GM12878 (cell line): ENCODE measurements around the gene SLC12A9. TPM values are rescaled to one million over a fixed set of nuclear protein-coding genes. Genes with fewer than 3 reads are reported as not detected.
A peak's percentile ranks its signal among the peaks of the same experiment; 100 is the strongest.

ENCODE experiments used
- ATAC-seq: fragments of 200-7000 bp; cut with Tn5 transposase; 3 replicates; pipeline ENCODE4 v1.9.1; 2020; ENCODE audit warnings: mild to moderate bottlenecking, moderate library complexity
- BruUV-seq: library from RNA; stranded (reverse); fragments of 400-500 nt; replicated peaks from 2 replicates; lab custom pipeline; 2021; lab: Mats Ljungman, UMichigan
- CTCF ChIA-PET: fragments of 300-600 bp; sonication (Branson Sonifier 250); formaldehyde crosslinking; extraction: SDS; loops from one replicate; lab custom pipeline; 2021; ENCODE audit warnings: inconsistent platforms; lab: Yijun Ruan, JAX
- POLR2A ChIA-PET: fragments of 350-600 bp; formaldehyde crosslinking; extraction: SDS; loops from one replicate; lab custom pipeline; 2021; ENCODE audit warnings: inconsistent platforms; lab: Charles Lee
- RAD21 ChIA-PET: fragments of 300-600 bp; sonication (Branson Sonifier 250); formaldehyde crosslinking; loops from one replicate; lab custom pipeline; 2023; ENCODE audit warnings: antibody characterized with exemption; ENCODE audit not compliant: unreplicated experiment; lab: Charles Lee
- SMC1A ChIA-PET: fragments of 300-600 bp; sonication (Branson Sonifier 250); formaldehyde crosslinking; loops from one replicate; lab custom pipeline; 2023; ENCODE audit not compliant: unreplicated experiment, uncharacterized antibody; lab: Charles Lee
- DNase-seq: peaks from one replicate; pipeline ENCODE4 v3.0.0-alpha.2; 2011; ENCODE audit warnings: low read depth, low spot score
- FAIRE-seq: peaks from 3 replicates; lab custom pipeline; 2011; peaks lifted over from hg19 to GRCh38; lab: Jason Lieb, UNC
- H2AFZ ChIP-seq: 2 replicates; pipeline ENCODE4 v1.6.0; 2011; ENCODE audit warnings: low read depth, low read length, control low read depth; ENCODE audit not compliant: control insufficient read depth
- H3K27ac ChIP-seq: 2 replicates; pipeline ENCODE4 v1.5.1; 2011; ENCODE audit warnings: control low read depth; ENCODE audit not compliant: control insufficient read depth, insufficient read depth
- H3K27me3 ChIP-seq, 2 experiments: replicated peaks in 1 of 2; 2 replicates each; pipeline versions ENCODE4 v1.6.0 to v1.6.1; 2011; ENCODE audit warnings: low read length in 1 of 2; ENCODE audit not compliant: control insufficient read depth in 2 of 2, insufficient read depth in 2 of 2
- H3K36me3 ChIP-seq, 2 experiments: 2 replicates each; pipeline ENCODE4 v1.5.1; 2011; ENCODE audit warnings: low read length in 1 of 2; ENCODE audit not compliant: control insufficient read depth in 2 of 2, insufficient read depth in 2 of 2
- H3K4me1 ChIP-seq: 2 replicates; pipeline ENCODE4 v1.6.1; 2011; ENCODE audit warnings: mild to moderate bottlenecking, low read length, moderate library complexity, mixed read lengths; ENCODE audit not compliant: control insufficient read depth, insufficient read depth
- H3K4me2 ChIP-seq: 2 replicates; pipeline ENCODE4 v1.6.0; 2011; ENCODE audit warnings: control low read depth; ENCODE audit not compliant: control insufficient read depth, insufficient read depth
- H3K4me3 ChIP-seq: fragments of 200-600 bp; sonication (generic); 2 replicates; pipeline ENCODE4 v1.5.1; 2016
- H3K79me2 ChIP-seq: 2 replicates; pipeline ENCODE4 v1.6.0; 2011; ENCODE audit warnings: low read length; ENCODE audit not compliant: control insufficient read depth, insufficient read depth
- H3K9ac ChIP-seq: 2 replicates; pipeline ENCODE4 v1.8.0; 2011; ENCODE audit warnings: low read length, control low read depth, mixed read lengths; ENCODE audit not compliant: control insufficient read depth, insufficient read depth
- H3K9me3 ChIP-seq: replicated peaks from 3 replicates; pipeline ENCODE4 v1.5.1; 2011; ENCODE audit warnings: mild to moderate bottlenecking, low read length; ENCODE audit not compliant: control insufficient read depth, insufficient read depth
- H4K20me1 ChIP-seq: 2 replicates; pipeline ENCODE4 v1.6.0; 2011; ENCODE audit not compliant: control insufficient read depth, insufficient read depth
- BRCA1 ChIP-seq: IDR thresholded peaks from 2 replicates; pipeline ENCODE4 v1.6.1; 2011; ENCODE audit warnings: low read depth, low read length, improper control_type of control experiment
- CREB1 ChIP-seq: IDR thresholded peaks from 2 replicates; pipeline ENCODE4 v1.6.1; 2012; ENCODE audit warnings: low read depth, mild to moderate bottlenecking, inconsistent platforms
- IKZF2 ChIP-seq, 2 experiments: fragments of 450-650 bp; IDR thresholded peaks; 2 replicates each; pipeline ENCODE4 v1.6.1; 2017; ENCODE audit warnings: mild to moderate bottlenecking in 2 of 2, moderate library complexity in 2 of 2
- MEF2B ChIP-seq: fragments of 450-650 bp; IDR thresholded peaks from 2 replicates; pipeline ENCODE4 v1.6.1; 2018; ENCODE audit warnings: mild to moderate bottlenecking, moderate library complexity; ENCODE audit not compliant: partially characterized antibody, poor library complexity, severe bottlenecking
- MTA2 ChIP-seq: fragments of 450-650 bp; IDR thresholded peaks from 2 replicates; pipeline ENCODE4 v1.6.1; 2016; ENCODE audit warnings: low read depth, mild to moderate bottlenecking, moderate library complexity
- PAX8 ChIP-seq: fragments of 450-650 bp; IDR thresholded peaks from 2 replicates; pipeline ENCODE4 v1.6.1; 2017; ENCODE audit warnings: mild to moderate bottlenecking, moderate library complexity
- PBX3 ChIP-seq: IDR thresholded peaks from 2 replicates; pipeline ENCODE4 v1.6.1; 2011; ENCODE audit warnings: mild to moderate bottlenecking, low read depth, low read length, moderate library complexity; ENCODE audit not compliant: insufficient replicate concordance
- POU2F2 ChIP-seq: IDR thresholded peaks from 3 replicates; pipeline ENCODE4 v1.6.1; 2011; ENCODE audit warnings: low read depth, mild to moderate bottlenecking, low read length, borderline replicate concordance
- SIX5 ChIP-seq: IDR thresholded peaks from 2 replicates; pipeline ENCODE4 v1.6.1; 2011; ENCODE audit warnings: mild to moderate bottlenecking, low read depth, low read length, moderate library complexity; ENCODE audit not compliant: severe bottlenecking
- TARDBP ChIP-seq: IDR thresholded peaks from 2 replicates; pipeline ENCODE4 v1.6.1; 2016; ENCODE audit warnings: borderline replicate concordance
- ZBTB11 ChIP-seq: fragments of 450-650 bp; formaldehyde crosslinking; IDR thresholded peaks from 2 replicates; pipeline ENCODE4 v1.5.0; 2022; ENCODE audit warnings: mild to moderate bottlenecking, missing genetic modification characterization
- ZNF217 ChIP-seq: fragments of 450-650 bp; IDR thresholded peaks from 2 replicates; pipeline ENCODE4 v1.6.1; 2017; ENCODE audit warnings: antibody characterized with exemption, mild to moderate bottlenecking
- WGBS: methylation state at CpG from one replicate; pipeline ENCODE4 v1.1.6; 2016; ENCODE audit warnings: low lambda C conversion rate; ENCODE audit not compliant: insufficient replicate concordance, insufficient coverage; ENCODE audit errors: missing lambda C conversion rate; 5-methylcytosine and 5-hydroxymethylcytosine counted together
- in situ Hi-C: fragments of 300-500 bp; cut with MboI; formaldehyde crosslinking; loops from 9 replicates; pipeline ENCODE4 v1.14.3; 2018; ENCODE audit warnings: mixed read lengths
- intact Hi-C: fragments of 100-400 bp; cut with micrococcal nuclease; formaldehyde crosslinking; loops from one replicate; pipeline ENCODE4 v1.14.2; 2022; ENCODE audit not compliant: unreplicated experiment
- polyA plus RNA-seq, 11 experiments: library from polyadenylated mRNA; depleted of rRNA in 4 of 11; unstranded in 6 of 11; stranded (reverse) in 5 of 11; fragments of >200 nt; fragmentation: Nextera tagmentation in 4 of 11; fragmentation: Illumina TruSeq in 1 of 11; extraction: Ambion mirVana in 4 of 11; extraction: Trizol in 1 of 11; gene quantifications; 1 replicate in 1 of 11; 2 replicates in 10 of 11; pipeline versions ENCODE4 v1.2.1 to v1.2.3, GENCODE V29; 2011 to 2016; ENCODE audit warnings: inconsistent platforms in 2 of 11, missing spikeins in 2 of 11, low read depth in 1 of 11
- total RNA-seq, 4 experiments: library from RNA; depleted of rRNA in 3 of 4; stranded (reverse); fragments of >200 nt in 3 of 4; fragmentation: Illumina TruSeq in 1 of 4; extraction: Trizol in 1 of 4; gene quantifications; 2 replicates each; pipeline versions ENCODE4 v1.2.1 to v1.2.3, GENCODE V29; 2013 to 2021

SLC12A9 gene
- total and polyA plus RNA-seq, 10 of the 15 experiments (the other 5 are each of a cell fraction or from before 2014, with no cell fraction given) = 0.24 to 18.5 (median 9.4) TPM

- TF ChIP-seq MTA2 = no peak
- no peak for TF ChIP-seq PAX8
- TF ChIP-seq ZNF217 = no peak
- TF ChIP-seq SIX5 = no peak
Measured at GRCh38 chr7:100835903-100836811, 16.4 kb upstream of the SLC12A9 start (continued).

GRCh38 chr7:100836812-100837098 is 15.8 kb upstream of the SLC12A9 start:
- H4K20me1 ChIP-seq = no peaks in the 10 kb centered on the region
- H3K36me3 ChIP-seq = no peaks in the 10 kb centered on the region
- no peak overlapping the region for H3K9ac ChIP-seq
- intact Hi-C loops = loop anchor here (5.0 kb wide), 1 partner anchor 34 kb away; no protein-coding TSS in a partner anchor
- H3K9me3 ChIP-seq = no peaks in the 10 kb centered on the region
- no peaks in the 10 kb centered on the region; the same call in 1 of the 2 replicates for H3K4me1 ChIP-seq
- FAIRE-seq (no peak), DNase-seq (no peak)
- H3K4me3 ChIP-seq = no peak overlapping the region
- in situ Hi-C loops = no loop called here
- 93% methylated on average over 6 of the region's 6 CpGs for WGBS
- H3K4me2 ChIP-seq = peak overlapping the region; percentile 98; the same call in 1 of the 2 replicates
- BruUV-seq = no TSS peak
- ChIA-PET CTCF (no interaction called here), POLR2A (no interaction called here)
- H3K27me3 ChIP-seq = no peaks in the 10 kb centered on the region
- TF ChIP-seq ZBTB11 (CRISPR knock-in tag) = no peak
- TF ChIP-seq PBX3 = no peak
- TF ChIP-seq BRCA1 = no peak
- no peak for TF ChIP-seq POU2F2
- no peak for TF ChIP-seq TARDBP
- TF ChIP-seq MEF2B = no peak
- TF ChIP-seq IKZF2 (IDR thresholded peaks at IDR 0.05) = no peak
- no peak for TF ChIP-seq CREB1
- TF ChIP-seq, all 136 proteins: peak for 0
- ATAC-seq = no peak
- Histone ChIP-seq H2AFZ (peak overlapping the region; percentile 100), H3K27ac (no peak overlapping the region), H3K79me2 (no peaks in the 10 kb centered on the region)
- SMC1A ChIA-PET = no interaction called here
- RAD21 ChIA-PET = no interaction called here
